GM12892 (cell line): ENCODE data around the gene GALNT12.

Experiments
- POLR2A ChIP-seq: IDR thresholded peaks from 2 replicates; pipeline ENCODE4 v1.6.1; 2011; ENCODE audit warnings: low read depth, low read length, control low read depth
- POLR2AphosphoS5 ChIP-seq: IDR thresholded peaks from 2 replicates; pipeline ENCODE4 v1.6.1; 2011; ENCODE audit warnings: low read depth, low read length, control low read depth
- TAF1 ChIP-seq: IDR thresholded peaks from 2 replicates; pipeline ENCODE4 v1.6.1; 2011; ENCODE audit warnings: low read depth, mild to moderate bottlenecking, control low read depth, low read length, borderline replicate concordance

- TF ChIP-seq POLR2AphosphoS5 (no peak), POLR2A (no peak), TAF1 (no peak)
Observed at GRCh38 chr9:98851730-98852459, 44.4 kb downstream of the GALNT12 start.
